T-helper 2 cell treated with Interferon-gamma antibody and Interleukin-4, amounts not matched to agents 100 ng/mL and 5 ng/mL, for 36 hours (primary cell): ENCODE measurements around the gene AAMP. TPM values are rescaled to one million over a fixed set of nuclear protein-coding genes. Genes with fewer than 3 reads are reported as not detected.

Source experiments
- intact Hi-C: fragments of 100-400 bp; cut with micrococcal nuclease; formaldehyde crosslinking; loops from one replicate; pipeline ENCODE4 v1.15.1; 2023
- total RNA-seq: library from RNA; stranded (reverse); gene quantifications from 2 replicates; pipeline ENCODE4 v1.2.3, GENCODE V29; 2022

The AAMP gene
- total RNA-seq, 1 donor from 2014 or later = 54.4 TPM

DNA sequence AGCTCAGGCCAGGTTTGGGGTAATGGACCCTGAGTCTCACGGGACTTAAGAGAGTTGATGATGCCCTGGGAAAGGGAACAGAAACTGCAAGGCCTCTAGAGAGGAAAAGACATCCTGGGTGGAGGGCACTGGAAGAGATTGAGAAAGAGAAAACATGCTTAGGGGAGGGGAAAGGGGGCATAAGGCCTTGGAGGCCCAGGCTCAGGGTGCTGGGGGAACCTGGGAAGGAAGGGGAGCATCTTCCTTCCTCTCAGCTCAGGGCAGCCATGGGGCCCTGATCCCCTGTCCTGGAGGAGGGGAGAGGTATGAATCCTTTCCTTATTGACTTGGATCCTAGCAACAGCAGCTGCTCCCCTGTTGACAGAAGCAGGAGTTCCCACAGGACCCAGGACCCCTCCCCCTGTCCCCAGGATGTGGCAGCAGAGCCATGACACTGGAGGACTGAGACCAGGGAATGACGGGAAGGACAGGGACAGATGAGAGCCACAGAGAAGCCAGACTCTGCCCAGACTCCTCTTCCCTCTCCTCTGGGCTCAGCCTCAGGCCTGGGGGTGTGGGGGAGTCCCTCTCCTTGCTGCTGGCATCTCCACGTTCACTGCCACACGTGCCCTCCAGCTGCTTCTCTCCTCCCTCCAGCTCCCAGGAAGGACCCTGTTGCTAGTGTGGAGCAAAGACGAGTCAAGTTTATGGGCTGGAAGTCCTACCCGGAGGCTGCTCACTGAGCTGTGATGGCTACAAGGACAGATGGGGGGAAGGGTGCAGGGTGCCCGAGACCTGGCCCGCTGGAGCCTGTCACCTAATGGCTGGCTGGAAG, 8.3 kb downstream of the AAMP start:
- intact Hi-C loops = no loop called here

GRCh38 chr2:218260742-218261422, 9.1 kb downstream of the AAMP start, which contains the start of gene GPBAR1:
TSS of gene GPBAR1 (plus strand) at chr2:218261015. CDS start at chr2:218262725, 1,710 bp downstream.
- intact Hi-C loops = no loop called here

GRCh38 chr2:218260166-218260565, 9.8 kb downstream of the AAMP start:
- intact Hi-C loops = no loop called here

DNA sequence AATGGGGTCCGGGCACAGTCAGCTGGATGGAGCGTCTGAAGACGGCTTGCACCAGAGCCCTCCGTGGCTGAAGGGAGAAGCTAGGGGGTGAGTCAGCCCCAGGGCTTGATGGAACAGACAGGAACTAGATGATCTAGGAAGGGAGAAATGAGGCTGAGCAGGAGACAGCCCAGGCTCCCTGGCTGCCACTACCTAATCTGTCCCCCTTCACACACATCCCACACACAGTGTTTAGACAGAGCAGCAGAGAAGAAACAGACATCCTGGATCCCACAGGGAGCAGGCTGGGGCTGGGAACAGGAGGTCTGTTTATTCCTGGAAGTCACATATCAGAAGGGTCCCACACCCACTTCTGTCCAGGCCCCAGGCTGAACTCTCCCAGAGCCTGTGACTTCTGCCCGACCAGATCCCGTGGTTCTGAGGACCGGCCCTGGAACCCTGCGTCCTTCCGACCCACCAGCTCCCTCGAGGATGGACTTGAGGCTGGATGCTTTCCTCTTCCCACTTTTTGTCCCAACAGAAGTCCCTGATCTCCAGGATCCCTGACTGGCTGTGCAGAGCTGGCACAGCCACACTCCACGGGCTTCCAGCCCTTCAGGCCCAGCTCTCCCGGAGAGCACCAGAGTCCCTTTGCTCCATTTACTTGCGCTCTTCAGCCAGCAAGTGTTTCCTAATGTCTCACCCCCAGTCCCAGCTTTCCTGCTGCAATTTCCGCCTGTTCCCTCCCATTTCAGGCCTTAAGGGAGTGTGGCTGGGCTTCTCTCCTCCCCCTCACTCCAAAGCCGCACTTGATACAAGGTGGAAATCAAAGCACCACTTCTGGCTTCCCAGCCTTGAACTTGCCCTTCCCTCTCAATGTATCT, 10.6 kb downstream of the AAMP start:
- intact Hi-C loops = no loop called here

DNA sequence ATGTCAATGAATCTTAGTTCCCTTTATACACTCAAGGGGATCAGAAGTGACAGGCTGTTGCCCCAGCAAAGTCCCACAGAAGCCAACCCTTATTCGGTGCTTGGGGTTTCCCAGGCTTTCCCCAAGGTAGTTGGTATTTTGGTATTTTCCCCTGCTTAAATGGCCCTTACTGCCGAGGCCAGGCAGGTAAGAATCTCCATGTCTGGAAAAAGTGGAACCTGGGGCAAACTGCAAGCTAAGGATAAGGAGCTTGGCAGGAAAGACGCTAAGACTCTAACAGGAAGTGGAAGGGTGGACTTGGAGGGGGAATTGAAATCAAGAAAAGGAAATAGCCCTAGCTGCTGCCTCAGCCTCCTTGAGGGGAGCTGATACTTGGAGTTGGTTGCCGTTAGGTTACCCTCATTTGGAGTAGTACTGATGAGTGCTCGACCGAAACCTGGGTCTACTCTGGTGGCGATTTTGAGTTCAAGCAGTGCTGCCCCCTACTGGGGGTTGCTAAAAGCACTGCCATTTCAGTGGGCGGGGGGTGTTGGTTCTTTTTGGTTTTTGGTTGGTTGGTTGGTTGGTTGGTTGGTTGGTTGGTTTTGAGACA, 12.5 kb downstream of the AAMP start:
- intact Hi-C loops = loop anchor here (1.0 to 2.0 kb wide), 3 partner anchors 39 to 88 kb away; no protein-coding TSS in a partner anchor

DNA sequence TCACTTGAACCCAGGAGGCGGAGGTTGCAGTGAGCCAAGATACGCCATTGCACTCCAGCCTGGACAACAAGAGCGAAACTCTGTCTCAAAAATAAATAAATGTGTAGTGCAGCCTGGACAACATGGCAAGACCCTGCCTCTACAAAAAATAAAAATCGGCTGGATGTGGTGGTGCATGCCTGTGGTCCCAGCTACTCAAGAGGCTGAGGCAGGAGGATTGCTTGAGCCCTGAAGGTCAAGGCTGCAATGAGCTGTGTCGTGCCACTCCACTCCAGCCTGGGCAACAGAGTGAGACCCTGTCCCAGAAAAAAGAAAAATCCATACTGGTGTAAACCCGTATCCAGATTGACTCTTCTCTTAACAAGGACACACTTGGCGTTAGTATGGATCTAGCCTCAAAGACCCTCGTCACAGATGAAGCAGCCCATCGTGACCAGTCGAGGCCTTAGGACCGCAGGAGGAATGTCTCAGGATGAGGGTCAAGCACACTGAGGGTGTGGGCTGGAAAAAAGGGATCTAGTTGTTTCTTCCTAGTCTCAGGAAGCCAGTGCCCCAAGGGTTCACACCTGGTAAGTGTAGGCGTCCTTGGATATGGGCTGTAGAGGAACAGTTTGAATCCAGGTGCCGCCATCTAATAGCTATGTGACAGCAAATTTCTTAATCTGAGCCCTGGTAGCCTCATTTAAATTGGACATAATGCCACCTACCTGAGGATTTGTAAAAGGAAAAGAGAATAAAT, 13.2 kb downstream of the AAMP start:
- intact Hi-C loops = loop anchor here (1.0 to 2.0 kb wide), 3 partner anchors 38 to 87 kb away; no protein-coding TSS in a partner anchor

DNA sequence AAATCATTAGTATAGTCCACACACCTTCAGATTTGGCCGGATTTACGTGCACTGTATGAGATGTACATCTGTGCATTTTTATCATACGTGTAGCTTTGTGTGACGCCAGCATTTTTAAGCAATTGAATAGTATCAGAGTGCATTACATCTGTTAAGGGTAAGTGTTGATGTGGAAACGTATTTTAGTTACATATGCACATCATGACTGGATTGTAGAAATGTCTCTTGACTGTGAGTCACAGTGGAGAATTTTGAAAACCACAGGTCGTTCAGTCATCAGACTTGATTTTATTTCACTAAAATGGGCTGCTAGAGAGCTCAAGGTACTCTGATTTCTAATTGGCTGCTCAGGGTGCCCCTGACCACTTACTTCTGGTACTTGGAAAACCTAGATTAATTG, 14.5 kb downstream of the AAMP start:
- intact Hi-C loops = loop anchor here (2.0 kb wide), 1 partner anchor 15 kb away; no protein-coding TSS in a partner anchor

GRCh38 chr2:218253232-218253625, 16.7 kb downstream of the AAMP start:
- intact Hi-C loops = no loop called here

DNA sequence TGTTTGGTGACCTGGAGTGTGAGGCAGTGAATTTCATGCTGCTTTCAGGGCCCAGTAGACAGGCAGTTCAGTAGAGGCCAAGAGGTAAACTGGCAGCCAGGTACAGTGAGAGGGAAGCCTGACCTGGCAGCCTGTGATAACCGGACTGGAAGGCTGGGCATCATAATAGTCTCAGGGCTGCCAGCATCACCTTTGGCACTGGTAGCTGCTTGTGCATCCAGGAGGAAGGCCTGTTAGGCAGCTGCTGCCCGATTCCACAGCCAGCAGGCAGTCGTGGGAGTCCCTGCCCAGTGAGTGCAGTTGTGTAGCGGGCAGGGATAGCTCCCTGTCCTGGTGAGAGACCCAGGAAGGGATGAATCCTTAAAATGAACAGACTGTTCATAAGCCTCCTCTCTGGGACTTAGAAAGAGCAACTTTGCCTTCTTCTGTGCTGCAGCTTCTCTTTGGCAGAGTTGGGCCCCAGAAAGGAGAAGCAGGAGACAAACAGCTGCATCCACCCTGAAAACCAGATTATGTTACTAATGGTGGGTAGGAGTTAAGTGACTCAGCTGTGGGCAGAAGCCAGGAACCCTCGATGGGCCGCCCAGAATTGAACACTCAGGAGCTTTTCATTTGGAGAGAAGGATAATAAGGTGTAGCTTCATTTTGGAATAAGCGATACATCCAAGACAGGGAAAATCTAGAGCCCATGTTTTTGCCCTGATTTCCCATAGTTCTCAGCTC, 17.3 kb downstream of the AAMP start:
- intact Hi-C loops = no loop called here

DNA sequence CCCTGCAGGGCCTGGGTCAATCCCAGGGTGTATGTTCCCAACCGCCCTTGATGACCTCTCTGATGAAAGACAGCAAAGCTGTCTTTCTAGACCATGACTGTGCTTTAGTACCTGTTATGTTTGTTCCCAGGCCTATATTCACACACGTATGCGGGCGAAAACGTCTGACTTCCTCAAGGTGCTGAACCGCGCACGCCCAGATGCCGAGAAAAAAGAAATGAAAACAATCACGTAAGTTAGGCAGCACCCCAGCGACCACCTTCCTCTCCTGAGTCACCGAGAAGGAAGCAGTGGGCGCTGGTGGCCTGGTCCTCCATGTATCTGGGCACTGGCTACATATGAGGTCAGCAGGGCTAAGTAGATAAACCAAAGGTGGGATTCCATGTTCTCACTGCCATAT, 20.2 kb downstream of the AAMP start:
- intact Hi-C loops = no loop called here

DNA sequence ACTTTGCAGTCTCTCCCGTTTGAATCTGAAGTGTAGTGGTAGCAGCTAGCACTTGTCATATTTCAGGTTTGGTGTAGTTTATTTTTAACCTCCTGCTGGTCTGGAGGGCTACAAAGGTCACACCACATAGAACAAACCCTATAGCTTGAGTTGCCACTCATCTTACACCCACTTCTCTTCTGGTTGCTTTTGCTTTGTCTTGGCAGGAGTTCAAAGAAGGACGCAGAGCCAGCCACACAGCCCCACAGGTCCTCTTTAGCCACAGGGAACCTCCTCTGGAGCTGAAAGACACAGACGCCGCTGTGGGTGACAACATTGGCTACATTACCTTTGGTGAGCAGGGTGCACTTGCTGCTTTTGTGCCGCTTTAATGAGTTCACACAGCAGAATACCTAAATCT, 24.7 kb downstream of the AAMP start:
- intact Hi-C loops = no loop called here

GRCh38 chr2:218244665-218245064, 25.3 kb downstream of the AAMP start:
- intact Hi-C loops = no loop called here

DNA sequence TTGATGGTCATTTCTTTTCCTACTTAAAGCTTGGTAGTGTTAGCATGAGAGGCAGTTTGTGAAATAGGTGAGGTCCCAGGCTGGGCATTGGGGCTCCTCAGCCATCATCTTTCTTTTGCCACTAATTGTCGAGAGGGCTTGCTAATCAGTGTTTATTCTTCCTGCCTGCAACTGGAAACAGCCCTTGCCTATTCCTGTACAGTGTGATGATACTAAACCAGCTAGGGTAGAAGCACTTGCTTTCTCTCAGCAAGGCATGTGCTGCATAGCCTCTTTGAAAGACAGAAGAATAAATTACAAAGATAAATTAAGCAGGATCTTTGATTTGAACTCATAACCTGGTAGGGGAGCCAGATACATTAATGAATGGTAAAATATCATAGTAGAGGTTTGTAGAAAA, 25.7 kb downstream of the AAMP start:
- intact Hi-C loops = no loop called here

- intact Hi-C loops = no loop called here
Observed at GRCh38 chr2:218238887-218239286, 31.1 kb downstream of the AAMP start.

- intact Hi-C loops = no loop called here
Observed at GRCh38 chr2:218236829-218237228, 33.1 kb downstream of the AAMP start.

DNA sequence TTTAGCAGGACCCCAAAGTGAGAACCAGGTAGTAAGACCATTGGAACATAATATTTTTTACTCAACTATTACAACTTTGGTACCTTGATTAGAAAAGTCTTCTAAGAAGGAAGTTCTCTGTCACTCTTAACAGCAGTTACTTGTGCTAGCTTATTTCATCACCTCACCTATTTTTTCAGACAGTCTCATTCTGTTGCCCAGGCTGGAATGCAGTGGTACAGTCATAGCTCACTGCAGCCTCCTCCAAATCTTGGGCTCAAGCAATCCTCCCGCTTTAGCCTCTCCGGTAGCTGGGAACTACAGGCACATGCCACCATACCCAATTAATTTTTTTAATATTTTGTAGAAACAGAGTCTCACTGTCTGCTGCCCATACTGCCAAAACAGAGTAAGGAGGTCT, 34.9 kb downstream of the AAMP start:
- intact Hi-C loops = no loop called here

DNA sequence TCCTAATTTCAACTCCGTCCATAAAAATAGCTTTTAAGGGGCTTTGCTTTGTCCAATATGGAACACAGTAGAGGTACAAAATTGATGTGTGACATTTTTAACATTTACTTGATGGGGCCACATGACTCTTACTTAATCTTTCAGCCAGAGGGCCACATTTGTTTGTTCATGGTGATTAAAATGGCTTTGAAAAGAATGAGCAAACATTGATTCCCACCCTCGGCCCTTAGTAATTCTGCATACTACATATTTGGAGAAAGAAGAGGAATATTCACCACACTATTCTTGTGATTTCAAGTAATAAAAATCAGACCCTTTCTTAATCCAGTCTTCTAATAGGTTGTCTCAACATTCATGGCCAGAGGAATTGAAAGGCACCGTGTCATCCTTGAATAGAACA, 35.4 kb downstream of the AAMP start:
- intact Hi-C loops = no loop called here

DNA sequence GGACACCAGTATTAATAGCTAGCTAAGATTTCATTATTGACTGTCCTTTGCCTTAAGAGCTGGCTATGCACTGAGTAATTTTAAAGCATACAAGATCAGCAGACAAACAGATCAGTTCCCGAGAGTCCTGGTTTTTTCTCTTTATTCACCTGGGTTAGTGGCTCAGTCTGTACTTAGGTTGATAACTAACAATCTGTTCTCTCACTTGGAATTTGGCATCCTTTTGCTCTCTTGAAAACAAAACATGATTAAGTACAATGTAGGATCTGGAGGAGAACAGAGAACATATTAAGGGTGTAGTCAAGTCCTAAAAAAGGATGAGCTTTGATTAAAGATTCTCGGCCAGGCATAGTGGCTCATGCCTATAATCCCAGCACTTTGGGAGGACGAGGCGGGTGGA, 36.4 kb downstream of the AAMP start:
- intact Hi-C loops = no loop called here

DNA sequence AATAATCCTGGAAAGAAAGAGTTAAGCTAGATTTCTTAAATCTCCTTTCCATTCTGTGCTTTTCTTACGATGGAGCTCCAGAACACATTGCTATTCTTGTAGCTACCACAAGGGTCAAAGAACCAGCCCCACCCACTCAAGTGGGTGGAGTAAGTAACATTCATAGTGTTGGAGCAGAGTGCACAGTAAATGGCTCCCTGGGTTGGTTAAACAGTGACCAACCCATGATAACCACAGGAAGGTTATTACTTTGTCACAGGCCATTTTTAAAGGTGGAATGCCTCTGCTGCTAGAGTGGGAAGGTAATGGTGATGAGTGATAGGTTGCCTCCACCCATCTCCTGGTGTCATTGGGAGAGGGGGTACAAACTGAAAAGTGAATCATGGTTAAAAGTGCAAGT, 39.1 kb downstream of the AAMP start:
- intact Hi-C loops = loop anchor here (1.0 kb wide), 1 partner anchor 38 kb away; no protein-coding TSS in a partner anchor

DNA sequence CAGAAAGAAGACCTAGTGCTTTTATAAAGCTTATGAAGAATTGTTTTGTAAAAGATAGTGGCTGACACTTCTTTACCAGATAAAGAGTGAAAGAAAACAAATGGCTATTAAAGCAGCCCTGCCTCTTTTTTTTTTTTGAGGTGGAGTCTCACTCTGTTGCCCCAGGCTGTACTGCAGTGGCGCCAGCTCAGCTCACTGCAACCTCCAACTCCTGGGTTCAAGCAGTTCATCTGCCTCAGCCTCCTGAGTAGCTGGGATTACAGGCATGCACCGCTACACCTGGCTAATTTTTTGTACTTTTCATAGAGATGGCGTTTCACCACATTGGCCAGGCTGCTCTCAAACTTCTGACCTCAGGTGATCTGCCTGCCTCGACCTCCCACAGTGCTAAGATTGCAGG, 40.1 kb downstream of the AAMP start:
- intact Hi-C loops = loop anchor here (1.0 to 5.0 kb wide), 4 partner anchors 12 to 947 kb away; partner anchors contain the start of genes CNPPD1 and RETREG2
